H9 (cell line): ENCODE measurements around the gene STARD10. TPM values are rescaled to one million over a fixed set of nuclear protein-coding genes. Genes with fewer than 3 reads are reported as not detected.

ENCODE experiments used
- DNase-seq: peaks from one replicate; pipeline ENCODE4 v3.0.0-alpha.2; 2017
- H2AFZ ChIP-seq: one replicate; pipeline ENCODE4 v1.6.1; 2013; ENCODE audit warnings: mild to moderate bottlenecking, low read length, control low read depth, moderate library complexity
- H2AK5ac ChIP-seq: 2 replicates; pipeline ENCODE4 v1.6.1; 2013; ENCODE audit warnings: low read length, control low read depth, mixed read lengths; ENCODE audit not compliant: insufficient read length
- H2BK120ac ChIP-seq: one replicate; pipeline ENCODE4 v1.6.1; 2013; ENCODE audit warnings: low read depth, mild to moderate bottlenecking, low read length, control low read depth, inconsistent platforms; ENCODE audit not compliant: poor library complexity, severe bottlenecking
- H2BK12ac ChIP-seq: 2 replicates; pipeline ENCODE4 v1.6.1; 2013; ENCODE audit warnings: low read length, control low read depth, mixed read lengths, low read depth; ENCODE audit not compliant: insufficient read length
- H2BK15ac ChIP-seq: 2 replicates; pipeline ENCODE4 v1.6.1; 2013; ENCODE audit warnings: low read depth, low read length, control low read depth
- H2BK20ac ChIP-seq: one replicate; pipeline ENCODE4 v1.6.1; 2013; ENCODE audit warnings: low read depth, mild to moderate bottlenecking, low read length, control low read depth, inconsistent platforms; ENCODE audit not compliant: poor library complexity, severe bottlenecking
- H2BK5ac ChIP-seq: 2 replicates; pipeline ENCODE4 v1.6.1; 2013; ENCODE audit warnings: low read length, control low read depth, mixed read lengths; ENCODE audit not compliant: insufficient read length
- H3K14ac ChIP-seq: 2 replicates; pipeline ENCODE4 v1.6.1; 2013; ENCODE audit warnings: low read length, control low read depth; ENCODE audit not compliant: insufficient read depth
- H3K18ac ChIP-seq: 2 replicates; pipeline ENCODE4 v1.6.1; 2013; ENCODE audit warnings: low read depth, mild to moderate bottlenecking, mixed read lengths, low read length, control low read depth; ENCODE audit not compliant: insufficient read length
- H3K23ac ChIP-seq: 2 replicates; pipeline ENCODE4 v1.6.1; 2013; ENCODE audit warnings: low read length, control low read depth, mixed read lengths, low read depth; ENCODE audit not compliant: insufficient read length
- H3K23me2 ChIP-seq: 2 replicates; pipeline ENCODE4 v1.6.1; 2013; ENCODE audit warnings: low read depth, mild to moderate bottlenecking, mixed read lengths, low read length, control low read depth; ENCODE audit not compliant: insufficient read length, poor library complexity, severe bottlenecking
- H3K27ac ChIP-seq: 2 replicates; pipeline ENCODE4 v1.5.1; 2013; ENCODE audit warnings: low read length, control low read depth, mixed read lengths, low read depth; ENCODE audit not compliant: insufficient read length
- H3K27me3 ChIP-seq: 2 replicates; pipeline ENCODE4 v1.6.1; 2013; ENCODE audit warnings: low read length, control low read depth, inconsistent platforms; ENCODE audit not compliant: insufficient read depth
- H3K4ac ChIP-seq: 2 replicates; pipeline ENCODE4 v1.6.1; 2013; ENCODE audit warnings: low read depth, mild to moderate bottlenecking, control low read depth, inconsistent platforms, low read length, moderate library complexity
- H3K4me1 ChIP-seq: 2 replicates; pipeline ENCODE4 v1.6.1; 2013; ENCODE audit warnings: low read length, control low read depth, inconsistent platforms; ENCODE audit not compliant: insufficient read depth
- H3K4me2 ChIP-seq: 2 replicates; pipeline ENCODE4 v1.6.1; 2013; ENCODE audit warnings: low read length, control low read depth, mixed read lengths; ENCODE audit not compliant: insufficient read length, insufficient read depth
- H3K56ac ChIP-seq: 2 replicates; pipeline ENCODE4 v1.6.1; 2013; ENCODE audit warnings: low read depth, mild to moderate bottlenecking, mixed read lengths, low read length, control low read depth; ENCODE audit not compliant: insufficient read length
- H3K79me1 ChIP-seq: 2 replicates; pipeline ENCODE4 v1.6.1; 2013; ENCODE audit warnings: low read depth, mild to moderate bottlenecking, moderate library complexity, low read length, control low read depth, inconsistent platforms; ENCODE audit not compliant: insufficient read depth, poor library complexity, severe bottlenecking
- H3K79me2 ChIP-seq: 2 replicates; pipeline ENCODE4 v1.6.1; 2013; ENCODE audit warnings: low read length, control low read depth, inconsistent platforms; ENCODE audit not compliant: insufficient read depth
- H3K9ac ChIP-seq: 2 replicates; pipeline ENCODE4 v1.6.1; 2013; ENCODE audit warnings: low read length, control low read depth, mixed read lengths; ENCODE audit not compliant: insufficient read length; ENCODE audit errors: extremely low read depth
- H3K9me3 ChIP-seq: one replicate; pipeline ENCODE4 v1.6.1; 2013; ENCODE audit warnings: low read depth, low read length, inconsistent platforms; ENCODE audit not compliant: control insufficient read depth
- H3T11ph ChIP-seq: one replicate; pipeline ENCODE4 v1.6.1; 2013; ENCODE audit warnings: mild to moderate bottlenecking, low read length, control low read depth, inconsistent platforms
- H4K20me1 ChIP-seq: one replicate; pipeline ENCODE4 v1.6.1; 2013; ENCODE audit not compliant: control insufficient read depth, insufficient read length, insufficient read depth
- H4K5ac ChIP-seq: 2 replicates; pipeline ENCODE4 v1.6.1; 2013; ENCODE audit warnings: low read depth, mild to moderate bottlenecking, mixed read lengths, low read length, control low read depth; ENCODE audit not compliant: insufficient read length
- H4K8ac ChIP-seq: replicated peaks from 2 replicates; pipeline ENCODE4 v1.6.1; 2013; ENCODE audit warnings: low read length, control low read depth, mixed read lengths, low read depth; ENCODE audit not compliant: insufficient read length
- H4K91ac ChIP-seq: 2 replicates; pipeline ENCODE4 v1.6.1; 2013; ENCODE audit warnings: low read depth, mild to moderate bottlenecking, moderate library complexity, mixed read lengths, low read length, control low read depth; ENCODE audit not compliant: insufficient read length
- H3K27ac Mint-ChIP-seq, 3 experiments: 2 replicates in 2 of 3; 3 replicates in 1 of 3; pipeline ENCODE4 v1.8.0; 2020 to 2021; ENCODE audit warnings: mixed read lengths in 3 of 3, mild to moderate bottlenecking in 1 of 3, moderate library complexity in 1 of 3
- H3K27me3 Mint-ChIP-seq: 2 replicates; pipeline ENCODE4 v1.8.0; 2021; ENCODE audit warnings: low read depth, mild to moderate bottlenecking, moderate library complexity, mixed read lengths
- H3K36me3 Mint-ChIP-seq, 3 experiments: 2 replicates in 2 of 3; 3 replicates in 1 of 3; pipeline ENCODE4 v1.8.0; 2020 to 2021; ENCODE audit warnings: low read depth in 3 of 3, mixed read lengths in 3 of 3; ENCODE audit not compliant: insufficient read depth in 1 of 3
- H3K4me1 Mint-ChIP-seq, 2 experiments: 2 replicates each; pipeline ENCODE4 v1.8.0; 2020; ENCODE audit warnings: mixed read lengths in 2 of 2
- H3K4me3 Mint-ChIP-seq, 2 experiments: 2 replicates in 1 of 2; 3 replicates in 1 of 2; pipeline ENCODE4 v1.8.0; 2020 to 2021; ENCODE audit warnings: mild to moderate bottlenecking in 2 of 2, mixed read lengths in 2 of 2, moderate library complexity in 1 of 2
- H3K9me3 Mint-ChIP-seq, 2 experiments: 2 replicates in 1 of 2; 3 replicates in 1 of 2; pipeline ENCODE4 v1.8.0; 2020; ENCODE audit warnings: mild to moderate bottlenecking in 2 of 2, mixed read lengths in 2 of 2, moderate library complexity in 1 of 2
- CTCF ChIP-seq: fragments of 200-600 bp; sonication (generic); conservative IDR thresholded peaks from 3 replicates; pipeline ENCODE4 v1.8.0; 2021; ENCODE audit warnings: antibody characterized with exemption, mild to moderate bottlenecking
- WGBS: extraction: QIAGEN DNeasy Blood & Tissue Kit; methylation state at CpG from one replicate; pipeline ENCODE4 v1.1.7; 2013; ENCODE audit warnings: missing lambda C conversion rate, low lambda C conversion rate, mixed read lengths; ENCODE audit not compliant: insufficient read length; ENCODE audit errors: extremely low coverage; 5-methylcytosine and 5-hydroxymethylcytosine counted together
- total RNA-seq: library from RNA; stranded (reverse); gene quantifications from 2 replicates; pipeline ENCODE4 v1.2.1, GENCODE V29; 2021

STARD10 gene
- total RNA-seq, 1 experiment from 2014 or later: 24.4 TPM

GRCh38 chr11:72730243-72730642, 63.6 kb downstream of the STARD10 start:
- H4K5ac ChIP-seq: no peak overlapping the region
- no peak for TF ChIP-seq CTCF
- H3K9me3 ChIP-seq: no peaks in the 10 kb centered on the region
- no peak overlapping the region for H2AFZ ChIP-seq
- H3K27me3 Mint-ChIP-seq: no peaks in the 10 kb centered on the region
- no peak overlapping the region for H3K14ac ChIP-seq
- H2BK120ac ChIP-seq: no peak overlapping the region
- no peak overlapping the region for H3K18ac ChIP-seq
- no peak overlapping the region for H3K4ac ChIP-seq
- no peaks in the 10 kb centered on the region; the same call in 1 of the 2 replicates for H3K4me1 ChIP-seq
- no peaks in the 10 kb centered on the region for H3K27me3 ChIP-seq
- no peak overlapping the region for H2AK5ac ChIP-seq
- peaks cover 0 to 3% of the 10 kb centered on the region in 2 experiments; a peak in 1 of 5 replicates for H3K9me3 Mint-ChIP-seq
- peaks cover 20% of the 10 kb centered on the region in 2 experiments for H3K4me1 Mint-ChIP-seq
- H4K20me1 ChIP-seq: peaks cover 3% of the 10 kb centered on the region
- no peak overlapping the region for H2BK5ac ChIP-seq
- H3K4me3 Mint-ChIP-seq: no peak overlapping the region
- no peak overlapping the region for H2BK15ac ChIP-seq
- no CpG with 5 or more reads among the region's 5 CpGs for WGBS
- peaks cover 11 to 22% (median 15%) of the 10 kb centered on the region in 3 experiments; a peak in 6 of 7 replicates for H3K36me3 Mint-ChIP-seq
- H3K27ac Mint-ChIP-seq: peak overlapping the region; percentile 6 to 29 (median 19); a peak in 2 of 7 replicates
- no peaks in the 10 kb centered on the region for H3K23me2 ChIP-seq
- no peak overlapping the region for H4K91ac ChIP-seq
- no peak overlapping the region for H3K9ac ChIP-seq
- H3T11ph ChIP-seq: no peak overlapping the region
- peaks cover 4% of the 10 kb centered on the region; the same call in 1 of the 2 replicates for H3K79me2 ChIP-seq
- peak; percentile 72 for DNase-seq
- H3K79me1 ChIP-seq: no peaks in the 10 kb centered on the region
- H3K27ac ChIP-seq: no peak overlapping the region
- H3K4me2 ChIP-seq: no peak overlapping the region
- H3K23ac ChIP-seq: no peak overlapping the region
- no peak overlapping the region for H2BK12ac ChIP-seq
- no peak overlapping the region for H3K56ac ChIP-seq
- no peak overlapping the region for H2BK20ac ChIP-seq
- H4K8ac ChIP-seq: no peak overlapping the region
